GM18907 (cell line): ENCODE data around the gene BEND4.

ENCODE experiments used
- ATAC-seq: cut with Tn5 transposase; IDR thresholded peaks from one replicate; pipeline ENCODE4 v1.9.1; 2021; ENCODE audit warnings: mild to moderate bottlenecking, moderate library complexity; ENCODE audit not compliant: unreplicated experiment

The BEND4 gene

GRCh38 chr4:42112846-42113245, 39.6 kb downstream of the BEND4 start:
- ATAC-seq = no peak

- ATAC-seq = no peak
Measured at GRCh38 chr4:42104521-42104920, 47.9 kb downstream of the BEND4 start.

GRCh38 chr4:42101446-42101975, 50.9 kb downstream of the BEND4 start:
- ATAC-seq = no peak

GRCh38 chr4:42088386-42088785, 64.1 kb downstream of the BEND4 start:
- no peak for ATAC-seq

GRCh38 chr4:42083816-42084215, 68.6 kb downstream of the BEND4 start:
- ATAC-seq = no peak

GRCh38 chr4:42080306-42080705, 72.1 kb downstream of the BEND4 start:
- peak; percentile 56 for ATAC-seq

GRCh38 chr4:42078184-42078801, 74.2 kb downstream of the BEND4 start:
- ATAC-seq = peak; percentile 91

- ATAC-seq = no peak
Measured at GRCh38 chr4:42074294-42074693, 78.2 kb downstream of the BEND4 start.

GRCh38 chr4:42070463-42070862, 82.0 kb downstream of the BEND4 start:
- ATAC-seq = no peak

- no peak for ATAC-seq
Measured at GRCh38 chr4:42067264-42067663, 85.2 kb downstream of the BEND4 start.

GRCh38 chr4:42066402-42066801, 86.1 kb downstream of the BEND4 start:
- no peak for ATAC-seq
